GM23338 (cell line): ENCODE results near the gene SLC7A14. TPM values are rescaled to one million over a fixed set of nuclear protein-coding genes. Genes with fewer than 3 reads are reported as not detected.

Experiments
- ATAC-seq: fragments of 200-7000 bp; cut with Tn5 transposase; 3 replicates; pipeline ENCODE4 v1.9.1; 2020
- DNase-seq: peaks from one replicate; pipeline ENCODE4 v3.0.0-alpha.2; 2015; ENCODE audit warnings: low spot score
- H2AFZ ChIP-seq: fragments of 200-600 bp; sonication (generic); 2 replicates; pipeline ENCODE4 v1.8.0; 2016; ENCODE audit warnings: antibody characterized with exemption, mild to moderate bottlenecking, moderate library complexity
- H3F3A ChIP-seq: fragments of 200-600 bp; sonication (generic); replicated peaks from 2 replicates; pipeline ENCODE4 v1.8.0; 2017; ENCODE audit warnings: antibody characterized with exemption, mixed run types, low read depth
- H3K27ac ChIP-seq: fragments of 200-600 bp; sonication (generic); 2 replicates; pipeline ENCODE4 v1.6.1; 2016; ENCODE audit warnings: low read depth
- H3K27me3 ChIP-seq: fragments of 200-600 bp; sonication (generic); 2 replicates; pipeline ENCODE4 v1.8.0; 2016; ENCODE audit warnings: mild to moderate bottlenecking, mixed run types, moderate library complexity; ENCODE audit not compliant: insufficient read depth
- H3K36me3 ChIP-seq: fragments of 200-600 bp; sonication (generic); 2 replicates; pipeline ENCODE4 v1.8.0; 2016; ENCODE audit warnings: mild to moderate bottlenecking; ENCODE audit not compliant: insufficient read depth
- H3K4me1 ChIP-seq: fragments of 200-600 bp; sonication (generic); 2 replicates; pipeline ENCODE4 v1.8.0; 2016; ENCODE audit warnings: mild to moderate bottlenecking, moderate library complexity; ENCODE audit not compliant: insufficient read depth
- H3K4me2 ChIP-seq: fragments of 200-600 bp; sonication (generic); 2 replicates; pipeline ENCODE4 v1.7.1; 2017; ENCODE audit warnings: mixed run types
- H3K4me3 ChIP-seq: fragments of 200-600 bp; sonication (generic); 2 replicates; pipeline ENCODE4 v1.6.1; 2016; ENCODE audit warnings: mixed run types
- H3K79me2 ChIP-seq: fragments of 200-600 bp; sonication (generic); replicated peaks from 2 replicates; pipeline ENCODE4 v1.8.0; 2017; ENCODE audit warnings: mild to moderate bottlenecking; ENCODE audit not compliant: insufficient read depth
- H3K9me2 ChIP-seq: fragments of 200-600 bp; sonication (generic); 2 replicates; pipeline ENCODE4 v1.8.0; 2017; ENCODE audit not compliant: insufficient read depth
- H4K20me1 ChIP-seq: fragments of 200-600 bp; sonication (generic); replicated peaks from 2 replicates; pipeline ENCODE4 v1.8.0; 2017; ENCODE audit warnings: mild to moderate bottlenecking; ENCODE audit not compliant: insufficient read depth
- H3K27ac Mint-ChIP-seq: 2 replicates; pipeline ENCODE4 v1.8.0; 2020; ENCODE audit warnings: inconsistent platforms, mild to moderate bottlenecking, moderate library complexity, mixed read lengths
- H3K27me3 Mint-ChIP-seq: 3 replicates; pipeline ENCODE4 v1.8.0; 2022; ENCODE audit warnings: low read depth, mild to moderate bottlenecking, moderate library complexity, mixed read lengths, inconsistent platforms; ENCODE audit not compliant: insufficient read depth, poor library complexity
- H3K36me3 Mint-ChIP-seq: 3 replicates; pipeline ENCODE4 v1.8.0; 2021; ENCODE audit warnings: low read depth, mild to moderate bottlenecking, inconsistent platforms, moderate library complexity, mixed read lengths
- H3K4me1 Mint-ChIP-seq: 3 replicates; pipeline ENCODE4 v1.8.0; 2020; ENCODE audit warnings: mild to moderate bottlenecking, inconsistent platforms, mixed read lengths
- H3K4me3 Mint-ChIP-seq: 3 replicates; pipeline ENCODE4 v1.8.0; 2021; ENCODE audit warnings: moderate library complexity, mild to moderate bottlenecking, inconsistent platforms, mixed read lengths
- H3K9me3 Mint-ChIP-seq: 3 replicates; pipeline ENCODE4 v1.8.0; 2020; ENCODE audit warnings: moderate library complexity, mild to moderate bottlenecking, inconsistent platforms, mixed read lengths
- CREB1 ChIP-seq: fragments of 250-450 bp; sonication (Bioruptor Pico); IDR thresholded peaks from 2 replicates; pipeline ENCODE4 v1.5.0; 2020; ENCODE audit warnings: low read depth, mild to moderate bottlenecking, moderate library complexity
- EZH2 ChIP-seq: fragments of 200-600 bp; sonication (generic); IDR thresholded peaks from one replicate; pipeline ENCODE4 v1.8.0; 2017; ENCODE audit warnings: antibody characterized with exemption, mild to moderate bottlenecking, low read depth; ENCODE audit not compliant: unreplicated experiment
- EZH2phosphoT487 ChIP-seq: fragments of 200-600 bp; sonication (generic); IDR thresholded peaks from one replicate; pipeline ENCODE4 v1.8.1; 2018; ENCODE audit warnings: antibody characterized with exemption; ENCODE audit not compliant: unreplicated experiment
- JUNB ChIP-seq: IDR thresholded peaks from one replicate; pipeline ENCODE4 v1.6.1; 2016; ENCODE audit warnings: antibody characterized with exemption; ENCODE audit not compliant: unreplicated experiment
- NANOG ChIP-seq: IDR thresholded peaks from 2 replicates; pipeline ENCODE4 v1.6.1; 2016; ENCODE audit warnings: antibody characterized with exemption, borderline replicate concordance
- POLR2AphosphoS5 ChIP-seq: IDR thresholded peaks from 2 replicates; pipeline ENCODE4 v1.6.1; 2016; ENCODE audit warnings: antibody characterized with exemption, low read depth
- STAT1 ChIP-seq: IDR thresholded peaks from one replicate; pipeline ENCODE4 v1.6.1; 2016; ENCODE audit warnings: antibody characterized with exemption; ENCODE audit not compliant: unreplicated experiment
- ZNF114 ChIP-seq: fragments of 250-450 bp; sonication (Bioruptor Pico); IDR thresholded peaks from 2 replicates; pipeline ENCODE4 v1.5.0; 2020; ENCODE audit warnings: mild to moderate bottlenecking, moderate library complexity
- ZNF331 ChIP-seq: fragments of 250-450 bp; sonication (Bioruptor Pico); IDR thresholded peaks from 2 replicates; pipeline ENCODE4 v1.5.0; 2020; ENCODE audit warnings: low read depth, mild to moderate bottlenecking, moderate library complexity
- polyA plus RNA-seq: library from polyadenylated mRNA; unstranded; fragments of >200 nt; fragmentation: Nextera tagmentation; extraction: Ambion mirVana; gene quantifications from 2 replicates; pipeline ENCODE4 v1.2.1, GENCODE V29; 2016
- total RNA-seq: library from RNA; depleted of rRNA; stranded (reverse); fragments of >200 nt; shearing (Covaris generic); gene quantifications from 2 replicates; pipeline ENCODE4 v1.2.3, GENCODE V29; 2014
- TF ChIP-seq, protein P1 (sequence below): IDR thresholded peaks from 2 replicates; pipeline ENCODE4 v1.6.1; 2016; ENCODE audit warnings: antibody characterized with exemption
- TF ChIP-seq, protein P2 (sequence below): IDR thresholded peaks from one replicate; pipeline ENCODE4 v1.6.1; 2018; ENCODE audit warnings: antibody characterized with exemption; ENCODE audit not compliant: unreplicated experiment
- TF ChIP-seq, protein P3 (sequence below), 2 experiments: fragments of 200-600 bp in 1 of 2; sonication (generic) in 1 of 2; conservative IDR thresholded peaks; 2 replicates each; pipeline versions ENCODE4 v1.5.1 to v1.6.1; 2016 to 2017; ENCODE audit warnings: antibody characterized with exemption in 2 of 2, low read depth in 2 of 2, mild to moderate bottlenecking in 2 of 2, moderate library complexity in 1 of 2
- TF ChIP-seq, protein P4 (sequence below): fragments of 250-450 bp; sonication (Bioruptor Pico); IDR thresholded peaks from 2 replicates; pipeline ENCODE4 v1.5.0; 2020; ENCODE audit warnings: mild to moderate bottlenecking, moderate library complexity

SLC7A14 gene
- total and polyA plus RNA-seq, 2 experiments from 2014 or later = 0.49 to 0.82 TPM

DNA sequence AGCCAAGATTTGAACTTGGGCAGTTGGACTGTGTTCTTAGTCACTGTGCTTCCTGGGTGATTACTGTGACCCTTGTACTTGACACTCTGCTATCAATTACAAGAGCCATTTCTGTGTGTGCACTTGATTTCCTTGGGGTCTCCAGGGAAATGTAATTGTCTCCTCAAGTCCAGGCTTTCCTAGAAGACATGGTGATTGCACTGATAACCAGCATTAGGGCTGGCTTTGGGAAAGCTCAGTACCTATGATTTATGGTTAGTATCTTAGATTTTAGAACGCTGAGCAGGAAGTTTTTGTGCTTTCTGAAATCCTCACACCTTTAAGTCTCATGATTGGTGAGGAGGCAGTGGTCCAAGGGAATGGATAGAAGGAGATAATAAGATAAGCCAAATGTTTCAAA is 168.8 kb downstream of the SLC7A14 start:
- H3F3A ChIP-seq = peaks cover 23% of the 10 kb centered on the region
- no peaks in the 10 kb centered on the region for H4K20me1 ChIP-seq
- Mint-ChIP-seq H3K36me3 (peaks cover 3% of the 10 kb centered on the region; the same call in 1 of the 3 replicates), H3K27me3 (peaks cover 38% of the 10 kb centered on the region), H3K9me3 (0 out of 3 replicates have a peak, but pooled peaks cover 2% of the 10 kb centered on the region), H3K4me1 (peaks cover 25% of the 10 kb centered on the region), H3K4me3 (no peak overlapping the region), H3K27ac (no peak overlapping the region)
- no peak overlapping the region for H2AFZ ChIP-seq
- H3K4me1 ChIP-seq = peaks cover 27% of the 10 kb centered on the region
- no peak overlapping the region for H3K4me2 ChIP-seq
- H3K4me3 ChIP-seq = no peak overlapping the region
- H3K9me2 ChIP-seq = 0 out of 2 replicates have a peak, but pooled peaks cover 4% of the 10 kb centered on the region
- H3K79me2 ChIP-seq = no peaks in the 10 kb centered on the region
- DNase-seq = no peak
- no peak overlapping the region for H3K27ac ChIP-seq
- ATAC-seq = no peak
- H3K36me3 ChIP-seq = no peaks in the 10 kb centered on the region
- no peak for TF ChIP-seq ZNF331 (CRISPR knock-in tag)
- TF ChIP-seq JUNB = no peak
- TF ChIP-seq, protein P1, sequence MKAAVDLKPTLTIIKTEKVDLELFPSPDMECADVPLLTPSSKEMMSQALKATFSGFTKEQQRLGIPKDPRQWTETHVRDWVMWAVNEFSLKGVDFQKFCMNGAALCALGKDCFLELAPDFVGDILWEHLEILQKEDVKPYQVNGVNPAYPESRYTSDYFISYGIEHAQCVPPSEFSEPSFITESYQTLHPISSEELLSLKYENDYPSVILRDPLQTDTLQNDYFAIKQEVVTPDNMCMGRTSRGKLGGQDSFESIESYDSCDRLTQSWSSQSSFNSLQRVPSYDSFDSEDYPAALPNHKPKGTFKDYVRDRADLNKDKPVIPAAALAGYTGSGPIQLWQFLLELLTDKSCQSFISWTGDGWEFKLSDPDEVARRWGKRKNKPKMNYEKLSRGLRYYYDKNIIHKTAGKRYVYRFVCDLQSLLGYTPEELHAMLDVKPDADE = no peak
- TF ChIP-seq, protein P2, sequence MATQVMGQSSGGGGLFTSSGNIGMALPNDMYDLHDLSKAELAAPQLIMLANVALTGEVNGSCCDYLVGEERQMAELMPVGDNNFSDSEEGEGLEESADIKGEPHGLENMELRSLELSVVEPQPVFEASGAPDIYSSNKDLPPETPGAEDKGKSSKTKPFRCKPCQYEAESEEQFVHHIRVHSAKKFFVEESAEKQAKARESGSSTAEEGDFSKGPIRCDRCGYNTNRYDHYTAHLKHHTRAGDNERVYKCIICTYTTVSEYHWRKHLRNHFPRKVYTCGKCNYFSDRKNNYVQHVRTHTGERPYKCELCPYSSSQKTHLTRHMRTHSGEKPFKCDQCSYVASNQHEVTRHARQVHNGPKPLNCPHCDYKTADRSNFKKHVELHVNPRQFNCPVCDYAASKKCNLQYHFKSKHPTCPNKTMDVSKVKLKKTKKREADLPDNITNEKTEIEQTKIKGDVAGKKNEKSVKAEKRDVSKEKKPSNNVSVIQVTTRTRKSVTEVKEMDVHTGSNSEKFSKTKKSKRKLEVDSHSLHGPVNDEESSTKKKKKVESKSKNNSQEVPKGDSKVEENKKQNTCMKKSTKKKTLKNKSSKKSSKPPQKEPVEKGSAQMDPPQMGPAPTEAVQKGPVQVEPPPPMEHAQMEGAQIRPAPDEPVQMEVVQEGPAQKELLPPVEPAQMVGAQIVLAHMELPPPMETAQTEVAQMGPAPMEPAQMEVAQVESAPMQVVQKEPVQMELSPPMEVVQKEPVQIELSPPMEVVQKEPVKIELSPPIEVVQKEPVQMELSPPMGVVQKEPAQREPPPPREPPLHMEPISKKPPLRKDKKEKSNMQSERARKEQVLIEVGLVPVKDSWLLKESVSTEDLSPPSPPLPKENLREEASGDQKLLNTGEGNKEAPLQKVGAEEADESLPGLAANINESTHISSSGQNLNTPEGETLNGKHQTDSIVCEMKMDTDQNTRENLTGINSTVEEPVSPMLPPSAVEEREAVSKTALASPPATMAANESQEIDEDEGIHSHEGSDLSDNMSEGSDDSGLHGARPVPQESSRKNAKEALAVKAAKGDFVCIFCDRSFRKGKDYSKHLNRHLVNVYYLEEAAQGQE = no peak
- no peak for TF ChIP-seq EZH2phosphoT487
- TF ChIP-seq ZNF114 (CRISPR knock-in tag) = no peak
- TF ChIP-seq CREB1 = no peak
- TF ChIP-seq NANOG = no peak
- no peak for TF ChIP-seq EZH2
- no peak for TF ChIP-seq POLR2AphosphoS5
- TF ChIP-seq, protein P3, sequence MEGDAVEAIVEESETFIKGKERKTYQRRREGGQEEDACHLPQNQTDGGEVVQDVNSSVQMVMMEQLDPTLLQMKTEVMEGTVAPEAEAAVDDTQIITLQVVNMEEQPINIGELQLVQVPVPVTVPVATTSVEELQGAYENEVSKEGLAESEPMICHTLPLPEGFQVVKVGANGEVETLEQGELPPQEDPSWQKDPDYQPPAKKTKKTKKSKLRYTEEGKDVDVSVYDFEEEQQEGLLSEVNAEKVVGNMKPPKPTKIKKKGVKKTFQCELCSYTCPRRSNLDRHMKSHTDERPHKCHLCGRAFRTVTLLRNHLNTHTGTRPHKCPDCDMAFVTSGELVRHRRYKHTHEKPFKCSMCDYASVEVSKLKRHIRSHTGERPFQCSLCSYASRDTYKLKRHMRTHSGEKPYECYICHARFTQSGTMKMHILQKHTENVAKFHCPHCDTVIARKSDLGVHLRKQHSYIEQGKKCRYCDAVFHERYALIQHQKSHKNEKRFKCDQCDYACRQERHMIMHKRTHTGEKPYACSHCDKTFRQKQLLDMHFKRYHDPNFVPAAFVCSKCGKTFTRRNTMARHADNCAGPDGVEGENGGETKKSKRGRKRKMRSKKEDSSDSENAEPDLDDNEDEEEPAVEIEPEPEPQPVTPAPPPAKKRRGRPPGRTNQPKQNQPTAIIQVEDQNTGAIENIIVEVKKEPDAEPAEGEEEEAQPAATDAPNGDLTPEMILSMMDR (conservative IDR thresholded peaks at IDR 0.05; ENCODE audit: low read depth in 2 of 2) = no peak
- TF ChIP-seq, protein P4, sequence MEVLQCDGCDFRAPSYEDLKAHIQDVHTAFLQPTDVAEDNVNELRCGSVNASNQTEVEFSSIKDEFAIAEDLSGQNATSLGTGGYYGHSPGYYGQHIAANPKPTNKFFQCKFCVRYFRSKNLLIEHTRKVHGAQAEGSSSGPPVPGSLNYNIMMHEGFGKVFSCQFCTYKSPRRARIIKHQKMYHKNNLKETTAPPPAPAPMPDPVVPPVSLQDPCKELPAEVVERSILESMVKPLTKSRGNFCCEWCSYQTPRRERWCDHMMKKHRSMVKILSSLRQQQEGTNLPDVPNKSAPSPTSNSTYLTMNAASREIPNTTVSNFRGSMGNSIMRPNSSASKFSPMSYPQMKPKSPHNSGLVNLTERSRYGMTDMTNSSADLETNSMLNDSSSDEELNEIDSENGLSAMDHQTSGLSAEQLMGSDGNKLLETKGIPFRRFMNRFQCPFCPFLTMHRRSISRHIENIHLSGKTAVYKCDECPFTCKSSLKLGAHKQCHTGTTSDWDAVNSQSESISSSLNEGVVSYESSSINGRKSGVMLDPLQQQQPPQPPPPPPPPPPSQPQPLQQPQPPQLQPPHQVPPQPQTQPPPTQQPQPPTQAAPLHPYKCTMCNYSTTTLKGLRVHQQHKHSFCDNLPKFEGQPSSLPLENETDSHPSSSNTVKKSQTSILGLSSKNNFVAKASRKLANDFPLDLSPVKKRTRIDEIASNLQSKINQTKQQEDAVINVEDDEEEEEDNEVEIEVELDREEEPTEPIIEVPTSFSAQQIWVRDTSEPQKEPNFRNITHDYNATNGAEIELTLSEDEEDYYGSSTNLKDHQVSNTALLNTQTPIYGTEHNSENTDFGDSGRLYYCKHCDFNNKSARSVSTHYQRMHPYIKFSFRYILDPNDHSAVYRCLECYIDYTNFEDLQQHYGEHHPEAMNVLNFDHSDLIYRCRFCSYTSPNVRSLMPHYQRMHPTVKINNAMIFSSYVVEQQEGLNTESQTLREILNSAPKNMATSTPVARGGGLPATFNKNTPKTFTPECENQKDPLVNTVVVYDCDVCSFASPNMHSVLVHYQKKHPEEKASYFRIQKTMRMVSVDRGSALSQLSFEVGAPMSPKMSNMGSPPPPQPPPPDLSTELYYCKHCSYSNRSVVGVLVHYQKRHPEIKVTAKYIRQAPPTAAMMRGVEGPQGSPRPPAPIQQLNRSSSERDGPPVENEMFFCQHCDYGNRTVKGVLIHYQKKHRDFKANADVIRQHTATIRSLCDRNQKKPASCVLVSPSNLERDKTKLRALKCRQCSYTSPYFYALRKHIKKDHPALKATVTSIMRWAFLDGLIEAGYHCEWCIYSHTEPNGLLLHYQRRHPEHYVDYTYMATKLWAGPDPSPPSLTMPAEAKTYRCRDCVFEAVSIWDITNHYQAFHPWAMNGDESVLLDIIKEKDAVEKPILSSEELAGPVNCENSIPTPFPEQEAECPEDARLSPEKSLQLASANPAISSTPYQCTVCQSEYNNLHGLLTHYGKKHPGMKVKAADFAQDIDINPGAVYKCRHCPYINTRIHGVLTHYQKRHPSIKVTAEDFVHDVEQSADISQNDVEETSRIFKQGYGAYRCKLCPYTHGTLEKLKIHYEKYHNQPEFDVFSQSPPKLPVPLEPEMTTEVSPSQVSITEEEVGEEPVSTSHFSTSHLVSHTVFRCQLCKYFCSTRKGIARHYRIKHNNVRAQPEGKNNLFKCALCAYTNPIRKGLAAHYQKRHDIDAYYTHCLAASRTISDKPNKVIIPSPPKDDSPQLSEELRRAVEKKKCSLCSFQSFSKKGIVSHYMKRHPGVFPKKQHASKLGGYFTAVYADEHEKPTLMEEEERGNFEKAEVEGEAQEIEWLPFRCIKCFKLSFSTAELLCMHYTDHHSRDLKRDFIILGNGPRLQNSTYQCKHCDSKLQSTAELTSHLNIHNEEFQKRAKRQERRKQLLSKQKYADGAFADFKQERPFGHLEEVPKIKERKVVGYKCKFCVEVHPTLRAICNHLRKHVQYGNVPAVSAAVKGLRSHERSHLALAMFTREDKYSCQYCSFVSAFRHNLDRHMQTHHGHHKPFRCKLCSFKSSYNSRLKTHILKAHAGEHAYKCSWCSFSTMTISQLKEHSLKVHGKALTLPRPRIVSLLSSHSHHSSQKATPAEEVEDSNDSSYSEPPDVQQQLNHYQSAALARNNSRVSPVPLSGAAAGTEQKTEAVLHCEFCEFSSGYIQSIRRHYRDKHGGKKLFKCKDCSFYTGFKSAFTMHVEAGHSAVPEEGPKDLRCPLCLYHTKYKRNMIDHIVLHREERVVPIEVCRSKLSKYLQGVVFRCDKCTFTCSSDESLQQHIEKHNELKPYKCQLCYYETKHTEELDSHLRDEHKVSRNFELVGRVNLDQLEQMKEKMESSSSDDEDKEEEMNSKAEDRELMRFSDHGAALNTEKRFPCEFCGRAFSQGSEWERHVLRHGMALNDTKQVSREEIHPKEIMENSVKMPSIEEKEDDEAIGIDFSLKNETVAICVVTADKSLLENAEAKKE (CRISPR knock-in tag) = no peak
- TF ChIP-seq STAT1 = no peak
- peaks cover 59% of the 10 kb centered on the region for H3K27me3 ChIP-seq
